Measurements from ENCODE around the gene ZNF142. TPM values are rescaled to one million over a fixed set of nuclear protein-coding genes. Genes with fewer than 3 reads are reported as not detected.
A peak's percentile ranks its signal among the peaks of the same experiment; 100 is the strongest.

Gene ZNF142
- total and polyA plus RNA-seq, 2 of the 4 experiments (the other 2 are of a cell fraction), result 4.3 to 9.7 TPM

DNA sequence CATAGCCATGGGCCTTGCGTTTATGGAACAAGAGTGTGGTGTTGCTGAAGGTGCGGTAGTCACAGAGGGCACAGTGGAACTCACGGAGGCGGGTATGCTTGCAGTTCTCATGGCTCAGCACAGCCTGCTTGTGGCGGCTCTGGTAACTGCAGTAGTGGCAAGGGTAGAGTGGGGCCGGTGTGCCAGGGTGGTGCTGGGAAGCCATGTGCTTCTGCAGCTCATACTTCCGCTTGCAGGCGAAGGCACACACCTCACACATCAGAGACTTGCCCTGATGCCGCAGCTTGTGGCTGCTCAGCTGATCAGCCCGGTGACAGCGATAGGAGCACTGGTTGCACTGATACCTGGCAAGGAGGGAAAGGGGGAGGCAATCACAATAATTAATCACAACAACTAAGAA, 14.7 kb downstream of the ZNF142 start:
- Histone ChIP-seq H4K20me1 (ENCODE audit: insufficient read depth, low read length) (peaks cover 3% of the 10 kb centered on the region), H4K8ac (ENCODE audit: low read depth in 2 of 2, low read length in 2 of 2) (no peak overlapping the region), H4K5ac (ENCODE audit: low read depth, low read length) (no peak overlapping the region), H3K4me3 (ENCODE audit: insufficient read depth, low read depth, low read length) (no peak overlapping the region), H3K56ac (ENCODE audit: extremely low read depth, insufficient read depth, low read length) (no peak overlapping the region), H2BK120ac (ENCODE audit: low read depth, low read length) (no peak overlapping the region), H3K14ac (replicated peaks; ENCODE audit: low read depth, low read length) (no peak overlapping the region), H2BK5ac (ENCODE audit: low read depth, low read length, poor library complexity, severe bottlenecking) (peak overlapping the region; percentile 7), H2AK5ac (ENCODE audit: low read depth, low read length) (no peak overlapping the region), H4K91ac (ENCODE audit: insufficient read depth, low read depth, low read length) (no peak overlapping the region), H2BK15ac (ENCODE audit: low read depth, low read length) (no peak overlapping the region), H3K4me2 (ENCODE audit: low read depth, low read length) (no peak overlapping the region), H3K23ac (ENCODE audit: low read depth, low read length) (no peak overlapping the region), H3K27ac (ENCODE audit: insufficient read depth, low read length) (no peak overlapping the region), H3K4me1 (ENCODE audit: control insufficient read depth, insufficient read depth, low read length) (no peaks in the 10 kb centered on the region), H2AK9ac (replicated peaks; ENCODE audit: low read depth, low read length, poor library complexity) (peak overlapping the region; percentile 35), H3K9ac (ENCODE audit: low read depth, low read length) (no peak overlapping the region), H3K27me3 (ENCODE audit: control insufficient read depth, insufficient read depth, low read length) (no peaks in the 10 kb centered on the region), H3K9me3 (ENCODE audit: control insufficient read depth, insufficient read depth, low read length) (no peaks in the 10 kb centered on the region), H3K18ac (ENCODE audit: low read depth, low read length) (no peak overlapping the region), H3K36me3 (ENCODE audit: control insufficient read depth, insufficient read depth, low read length) (peaks cover 72% of the 10 kb centered on the region), H3K9me1 (ENCODE audit: insufficient read depth, low read length) (no peaks in the 10 kb centered on the region), H3K4ac (ENCODE audit: low read depth, low read length) (no peak overlapping the region), H3K79me1 (ENCODE audit: low read depth in 1 of 2, low read length in 2 of 2) (peaks cover 8 to 16% of the 10 kb centered on the region in 2 experiments; a peak in 3 of 4 replicates), H2AFZ (replicated peaks; ENCODE audit: low read length, poor library complexity) (no peak overlapping the region), H2BK20ac (ENCODE audit: low read depth, low read length) (no peak overlapping the region)
- POLR2A ChIA-PET (ENCODE audit: unreplicated experiment), result no interaction called here
- no peak for DNase-seq
- CTCF ChIA-PET, result no interaction called here
- no peak for ATAC-seq (ENCODE audit: low read depth)
- intact Hi-C loops (cut with micrococcal nuclease) (loop anchor here (5.0 to 10.0 kb wide), 2 partner anchors 170 to 352 kb away; partner anchors contain the start of gene TMBIM1), dilution Hi-C loops (cut with HindIII; ENCODE audit: low sequenced_read_pairs, unreplicated experiment) (no loop called here), in situ Hi-C loops (cut with MboI; ENCODE audit: low sequenced_read_pairs) (no loop called here)
- no CpG with 5 or more reads among the region's 11 CpGs for WGBS, 2 experiments (ENCODE audit: extremely low coverage in 2 of 2, insufficient read length in 1 of 2)
- BruUV-seq (replicated peaks), result no TSS peak
- TF ChIP-seq CEBPB (IDR thresholded peaks at IDR 0.05; ENCODE audit: low read depth, low read length), result no peak
- no peak for TF ChIP-seq RCOR1 (IDR thresholded peaks at IDR 0.05; ENCODE audit: insufficient replicate concordance, low read length)
- TF ChIP-seq RFX5 (IDR thresholded peaks at IDR 0.05; ENCODE audit: low read depth, low read length), result no peak
- TF ChIP-seq, protein P1, sequence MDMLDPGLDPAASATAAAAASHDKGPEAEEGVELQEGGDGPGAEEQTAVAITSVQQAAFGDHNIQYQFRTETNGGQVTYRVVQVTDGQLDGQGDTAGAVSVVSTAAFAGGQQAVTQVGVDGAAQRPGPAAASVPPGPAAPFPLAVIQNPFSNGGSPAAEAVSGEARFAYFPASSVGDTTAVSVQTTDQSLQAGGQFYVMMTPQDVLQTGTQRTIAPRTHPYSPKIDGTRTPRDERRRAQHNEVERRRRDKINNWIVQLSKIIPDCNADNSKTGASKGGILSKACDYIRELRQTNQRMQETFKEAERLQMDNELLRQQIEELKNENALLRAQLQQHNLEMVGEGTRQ (IDR thresholded peaks at IDR 0.05; ENCODE audit: low read depth, low read length), result no peak
- no peak for TF ChIP-seq NFE2L2 (IDR thresholded peaks at IDR 0.05; ENCODE audit: low read depth, low read length)
- TF ChIP-seq RAD21 (IDR thresholded peaks at IDR 0.05; ENCODE audit: low read length), result no peak
- TF ChIP-seq MAZ (IDR thresholded peaks at IDR 0.05; ENCODE audit: borderline replicate concordance, low read depth, low read length), result no peak
- TF ChIP-seq BHLHE40 (IDR thresholded peaks at IDR 0.05; ENCODE audit: low read depth, low read length), result no peak
- no peak for TF ChIP-seq MXI1 (IDR thresholded peaks at IDR 0.05; ENCODE audit: borderline replicate concordance, low read depth, low read length)
- no peak for TF ChIP-seq POLR2A (IDR thresholded peaks at IDR 0.05; ENCODE audit: low read depth, low read length)
- no peak for TF ChIP-seq FOS (IDR thresholded peaks at IDR 0.05; ENCODE audit: low read depth, low read length)
- TF ChIP-seq SMC3 (IDR thresholded peaks at IDR 0.05; ENCODE audit: low read depth, low read length), result no peak
- no peak for TF ChIP-seq MAFK (IDR thresholded peaks at IDR 0.05; ENCODE audit: low read depth, low read length)
- TF ChIP-seq, protein P2, sequence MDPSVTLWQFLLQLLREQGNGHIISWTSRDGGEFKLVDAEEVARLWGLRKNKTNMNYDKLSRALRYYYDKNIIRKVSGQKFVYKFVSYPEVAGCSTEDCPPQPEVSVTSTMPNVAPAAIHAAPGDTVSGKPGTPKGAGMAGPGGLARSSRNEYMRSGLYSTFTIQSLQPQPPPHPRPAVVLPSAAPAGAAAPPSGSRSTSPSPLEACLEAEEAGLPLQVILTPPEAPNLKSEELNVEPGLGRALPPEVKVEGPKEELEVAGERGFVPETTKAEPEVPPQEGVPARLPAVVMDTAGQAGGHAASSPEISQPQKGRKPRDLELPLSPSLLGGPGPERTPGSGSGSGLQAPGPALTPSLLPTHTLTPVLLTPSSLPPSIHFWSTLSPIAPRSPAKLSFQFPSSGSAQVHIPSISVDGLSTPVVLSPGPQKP (IDR thresholded peaks at IDR 0.05; ENCODE audit: borderline replicate concordance, low read depth, low read length), result no peak
- no peak for TF ChIP-seq CHD1 (IDR thresholded peaks at IDR 0.05; ENCODE audit: low read depth, low read length)
- TF ChIP-seq, protein P3, sequence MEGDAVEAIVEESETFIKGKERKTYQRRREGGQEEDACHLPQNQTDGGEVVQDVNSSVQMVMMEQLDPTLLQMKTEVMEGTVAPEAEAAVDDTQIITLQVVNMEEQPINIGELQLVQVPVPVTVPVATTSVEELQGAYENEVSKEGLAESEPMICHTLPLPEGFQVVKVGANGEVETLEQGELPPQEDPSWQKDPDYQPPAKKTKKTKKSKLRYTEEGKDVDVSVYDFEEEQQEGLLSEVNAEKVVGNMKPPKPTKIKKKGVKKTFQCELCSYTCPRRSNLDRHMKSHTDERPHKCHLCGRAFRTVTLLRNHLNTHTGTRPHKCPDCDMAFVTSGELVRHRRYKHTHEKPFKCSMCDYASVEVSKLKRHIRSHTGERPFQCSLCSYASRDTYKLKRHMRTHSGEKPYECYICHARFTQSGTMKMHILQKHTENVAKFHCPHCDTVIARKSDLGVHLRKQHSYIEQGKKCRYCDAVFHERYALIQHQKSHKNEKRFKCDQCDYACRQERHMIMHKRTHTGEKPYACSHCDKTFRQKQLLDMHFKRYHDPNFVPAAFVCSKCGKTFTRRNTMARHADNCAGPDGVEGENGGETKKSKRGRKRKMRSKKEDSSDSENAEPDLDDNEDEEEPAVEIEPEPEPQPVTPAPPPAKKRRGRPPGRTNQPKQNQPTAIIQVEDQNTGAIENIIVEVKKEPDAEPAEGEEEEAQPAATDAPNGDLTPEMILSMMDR (conservative IDR thresholded peaks at IDR 0.05; ENCODE audit: low read depth, low read length), result no peak
